ENCODE results near the gene LATS2. TPM values are rescaled to one million over a fixed set of nuclear protein-coding genes. Genes with fewer than 3 reads are reported as not detected.

Gene LATS2
- total and polyA plus RNA-seq, 3 experiments from 2014 or later, result 0.66 to 1.9 (median 1.4) TPM

DNA sequence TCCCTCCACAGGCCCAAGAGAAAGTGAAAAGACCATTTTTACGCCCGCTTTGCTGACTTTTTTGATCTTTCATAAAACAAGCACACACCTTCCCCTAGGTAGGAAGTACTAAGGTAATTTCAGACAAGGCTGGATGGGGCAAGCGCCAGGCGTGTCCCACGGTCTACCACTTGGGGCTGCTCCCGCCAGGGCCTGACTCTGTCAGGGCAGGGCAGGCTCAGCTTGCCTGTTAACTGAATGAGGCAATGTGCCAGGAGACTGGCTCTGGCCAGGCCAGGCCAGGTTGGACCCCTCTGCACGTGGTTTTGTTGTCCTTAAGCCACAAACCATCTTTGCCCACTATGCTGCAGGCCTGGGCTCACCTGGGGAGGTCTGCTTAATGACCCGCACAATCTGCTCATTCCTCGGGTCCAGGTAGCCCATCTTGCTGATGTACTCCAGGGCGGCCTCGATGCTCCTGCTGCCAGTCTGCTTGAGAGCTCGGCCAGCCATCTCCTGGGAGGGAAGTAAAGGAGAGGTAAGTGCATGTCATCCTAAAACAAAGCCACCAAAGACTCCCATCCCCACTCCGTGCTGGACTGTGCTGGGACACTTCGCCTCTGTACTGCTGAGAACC is 70.4 kb downstream of the LATS2 start:
- H3K27ac Mint-ChIP-seq, result peak overlapping the region in 1 of 8 donors; percentile 66
- Histone ChIP-seq H3K9me3 (ENCODE audit: low read length) (no peaks in the 10 kb centered on the region), H3K27ac (ENCODE audit: low read depth, low read length) (no peak overlapping the region), H3K27me3 (ENCODE audit: insufficient read depth, low read length, poor library complexity, severe bottlenecking) (no peaks in the 10 kb centered on the region), H3K36me3 (ENCODE audit: insufficient read depth, low read length) (no peaks in the 10 kb centered on the region), H3K4me1 (ENCODE audit: insufficient read depth, low read length) (no peaks in the 10 kb centered on the region), H3K4me3 (ENCODE audit: low read length) (no peak overlapping the region)
- ChIA-PET POLR2A (no interaction called here), CTCF (no interaction called here)
- H3K4me1 Mint-ChIP-seq, result peaks cover 0 to 9% (median 4%) of the 10 kb centered on the region in 3 donors
- H3K4me3 Mint-ChIP-seq, result no peak overlapping the region
- H3K27me3 Mint-ChIP-seq, result peaks cover 5 to 9% of the 10 kb centered on the region in 2 donors
- no peaks in the 10 kb centered on the region for H3K9me3 Mint-ChIP-seq
- peaks cover 0 to 5% (median 3%) of the 10 kb centered on the region in 3 donors for H3K36me3 Mint-ChIP-seq
- no peak for DNase-seq

DNA sequence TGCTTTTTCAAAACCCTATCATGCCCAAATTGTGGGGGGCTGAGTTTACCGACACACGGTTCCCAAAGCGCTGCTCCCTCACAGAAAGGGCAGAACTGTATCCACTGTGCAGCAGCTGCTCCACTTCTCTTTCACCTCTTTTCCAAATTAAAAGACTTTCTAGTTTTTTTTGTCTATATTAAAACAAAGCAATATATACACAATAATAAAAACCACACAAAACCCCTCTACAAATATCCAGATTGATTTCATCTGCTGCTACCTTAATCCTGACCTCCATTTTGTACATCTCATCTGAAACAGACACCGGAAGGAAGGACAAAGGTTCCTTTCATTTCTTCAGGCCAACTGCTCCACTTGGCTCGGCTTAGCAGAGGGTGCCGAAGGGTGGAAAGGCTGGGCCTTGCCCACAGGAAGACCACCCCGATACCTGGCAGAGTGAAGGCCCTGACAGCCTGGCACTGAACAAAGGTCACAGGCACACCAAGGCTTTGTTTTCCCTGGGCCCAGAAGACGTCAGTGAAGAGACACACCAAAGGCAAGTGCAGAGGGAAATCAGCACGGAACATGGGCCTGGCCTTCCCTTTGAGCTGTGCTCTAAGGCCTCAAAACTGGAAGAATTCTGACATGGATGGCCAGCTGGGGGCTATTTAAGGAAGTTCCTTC is 71.6 kb downstream of the LATS2 start:
- Histone ChIP-seq H3K9me3 (ENCODE audit: low read length) (no peaks in the 10 kb centered on the region), H3K4me1 (ENCODE audit: insufficient read depth, low read length) (no peaks in the 10 kb centered on the region), H3K4me3 (ENCODE audit: low read length) (no peak overlapping the region), H3K27ac (ENCODE audit: low read depth, low read length) (no peak overlapping the region), H3K27me3 (ENCODE audit: insufficient read depth, low read length, poor library complexity, severe bottlenecking) (no peaks in the 10 kb centered on the region), H3K36me3 (ENCODE audit: insufficient read depth, low read length) (no peaks in the 10 kb centered on the region)
- peaks cover 5 to 9% of the 10 kb centered on the region in 2 donors for H3K27me3 Mint-ChIP-seq
- peaks cover 0 to 5% (median 3%) of the 10 kb centered on the region in 3 donors for H3K36me3 Mint-ChIP-seq
- no peaks in the 10 kb centered on the region for H3K9me3 Mint-ChIP-seq
- H3K27ac Mint-ChIP-seq, result no peak overlapping the region
- no peak overlapping the region for H3K4me3 Mint-ChIP-seq
- H3K4me1 Mint-ChIP-seq, result peaks cover 0 to 13% (median 6%) of the 10 kb centered on the region in 3 donors
- ChIA-PET CTCF (no interaction called here), POLR2A (no interaction called here)
- DNase-seq, result no peak

DNA sequence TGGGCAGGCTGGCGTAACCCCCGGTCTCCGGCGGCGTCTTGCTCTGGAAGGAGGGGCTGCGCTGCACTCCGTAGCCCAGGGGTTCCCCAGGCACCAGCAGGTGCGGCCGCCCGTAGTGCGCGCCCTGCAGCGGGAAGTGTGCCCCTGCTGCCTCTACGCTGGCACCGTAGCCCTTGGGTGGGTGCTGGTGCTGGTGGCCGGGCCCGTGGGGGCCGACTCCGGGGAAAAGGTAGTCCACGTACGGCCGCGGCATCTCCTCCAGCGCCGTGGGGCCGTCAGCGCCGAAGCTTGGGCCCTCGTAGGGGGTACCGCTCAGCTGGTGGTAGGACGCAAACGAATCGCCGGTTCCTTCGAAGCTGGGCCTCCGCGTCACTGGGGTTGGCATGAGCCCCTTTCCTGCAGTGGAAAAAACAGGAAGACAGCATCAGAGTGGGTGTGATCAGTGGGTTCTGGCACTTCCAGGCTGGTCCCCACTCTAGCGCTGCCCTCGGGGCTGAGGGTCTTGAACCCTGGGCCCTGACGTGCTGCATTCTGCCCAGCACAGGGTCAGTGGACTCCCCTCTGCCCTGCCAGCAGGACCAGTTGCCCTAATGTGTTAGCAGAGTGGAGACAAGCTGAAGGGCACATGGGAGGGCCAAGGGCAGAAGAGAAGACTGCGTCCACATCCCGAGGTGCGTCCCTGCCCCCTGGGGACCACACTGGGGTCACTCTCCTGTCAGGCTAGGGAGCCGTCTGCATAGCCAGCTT is 72.3 kb downstream of the LATS2 start:
- Histone ChIP-seq H3K27me3 (ENCODE audit: insufficient read depth, low read length, poor library complexity, severe bottlenecking) (no peaks in the 10 kb centered on the region), H3K36me3 (ENCODE audit: insufficient read depth, low read length) (no peaks in the 10 kb centered on the region), H3K9me3 (ENCODE audit: low read length) (no peaks in the 10 kb centered on the region), H3K4me1 (ENCODE audit: insufficient read depth, low read length) (no peaks in the 10 kb centered on the region), H3K27ac (ENCODE audit: low read depth, low read length) (no peak overlapping the region), H3K4me3 (ENCODE audit: low read length) (no peak overlapping the region)
- Mint-ChIP-seq H3K4me1 (peaks cover 0 to 9% (median 6%) of the 10 kb centered on the region in 3 donors), H3K36me3 (peaks cover 0 to 5% (median 2%) of the 10 kb centered on the region in 3 donors), H3K4me3 (no peak overlapping the region), H3K27ac (no peak overlapping the region), H3K27me3 (peaks cover 5 to 9% of the 10 kb centered on the region in 2 donors), H3K9me3 (no peaks in the 10 kb centered on the region)
- DNase-seq, result no peak
- ChIA-PET POLR2A (no interaction called here), CTCF (no interaction called here)

DNA sequence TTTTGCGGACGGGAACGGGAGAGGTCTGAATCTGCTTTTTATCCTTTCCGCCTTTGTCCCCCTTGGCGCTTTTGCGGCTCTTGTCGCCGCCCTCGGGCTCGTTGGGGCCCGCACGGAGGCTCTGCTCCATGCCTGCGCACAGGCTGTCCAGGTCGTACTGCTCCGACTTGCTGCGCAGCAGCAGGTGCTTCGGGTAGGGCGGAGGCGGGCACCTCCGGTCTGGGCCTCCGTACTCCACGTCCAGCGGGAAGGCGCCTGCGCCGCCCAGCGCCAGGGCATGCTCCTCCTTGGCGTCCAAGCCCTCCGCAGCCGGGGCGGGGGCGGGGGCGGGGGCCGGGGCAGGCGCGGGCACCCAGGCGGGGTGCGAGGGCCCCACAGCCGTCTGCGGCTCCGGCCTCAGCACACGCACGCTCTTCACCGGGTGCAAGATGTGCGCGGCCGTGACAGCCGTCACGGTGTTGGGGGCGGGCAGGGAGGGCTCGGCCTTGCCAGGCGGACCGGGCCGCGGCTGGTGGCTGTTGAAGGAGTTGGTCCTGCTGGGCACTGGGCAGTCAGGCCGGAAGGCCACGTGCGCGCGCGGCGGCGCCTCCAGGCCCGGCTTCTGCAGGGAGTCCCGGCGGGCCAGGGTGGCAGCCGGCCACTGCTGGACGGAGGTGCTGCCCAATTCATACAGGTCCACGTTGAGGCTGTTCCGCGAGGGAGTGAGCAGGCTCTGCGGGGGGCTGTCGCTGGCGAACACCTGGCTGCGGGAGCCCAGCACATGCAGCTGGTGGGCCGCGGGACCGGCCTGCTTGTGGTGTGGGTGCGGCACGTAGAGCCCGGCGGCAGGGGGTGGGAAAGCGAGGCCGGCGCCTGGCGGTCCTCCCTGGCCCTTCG is 73.1 kb downstream of the LATS2 start:
- no peaks in the 10 kb centered on the region for H3K27me3 ChIP-seq (ENCODE audit: insufficient read depth, low read length, poor library complexity, severe bottlenecking)
- H3K4me3 ChIP-seq (ENCODE audit: low read length), result no peak overlapping the region
- POLR2A ChIA-PET, result no interaction called here
- peak overlapping the region in 1 of 8 donors; percentile 55 for H3K27ac Mint-ChIP-seq
- no peaks in the 10 kb centered on the region for H3K4me1 ChIP-seq (ENCODE audit: insufficient read depth, low read length)
- no peaks in the 10 kb centered on the region for H3K9me3 ChIP-seq (ENCODE audit: low read length)
- H3K27ac ChIP-seq (ENCODE audit: low read depth, low read length), result no peak overlapping the region
- peaks cover 0 to 6% (median 6%) of the 10 kb centered on the region in 3 donors for H3K4me1 Mint-ChIP-seq
- CTCF ChIA-PET, result no interaction called here
- no peak for DNase-seq
- peaks cover 5 to 9% of the 10 kb centered on the region in 2 donors for H3K27me3 Mint-ChIP-seq
- no peaks in the 10 kb centered on the region for H3K9me3 Mint-ChIP-seq
- peaks cover 0 to 5% (median 4%) of the 10 kb centered on the region in 3 donors for H3K36me3 Mint-ChIP-seq
- H3K36me3 ChIP-seq (ENCODE audit: insufficient read depth, low read length), result no peaks in the 10 kb centered on the region
- no peak overlapping the region for H3K4me3 Mint-ChIP-seq

DNA sequence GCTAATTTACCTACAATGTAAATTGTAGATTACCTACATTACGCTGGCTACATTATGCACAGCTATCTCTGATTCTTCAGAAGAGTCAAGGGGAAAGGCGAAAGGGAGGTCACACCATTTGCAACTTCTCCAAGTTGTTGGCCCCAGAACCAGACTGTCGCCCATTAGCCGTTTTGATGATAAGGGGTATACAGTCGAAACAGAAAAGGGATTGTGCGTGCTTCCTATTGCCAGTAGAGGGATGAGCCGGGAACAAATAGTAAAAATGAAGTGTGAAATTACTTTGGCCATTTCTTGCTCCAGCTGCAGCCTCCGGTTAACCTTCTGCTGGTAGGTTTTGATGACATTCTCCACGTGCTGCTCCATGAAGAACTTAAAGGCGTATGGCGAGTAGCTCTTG is 73.8 kb downstream of the LATS2 start:
- Histone ChIP-seq H3K27ac (ENCODE audit: low read depth, low read length) (no peak overlapping the region), H3K27me3 (ENCODE audit: insufficient read depth, low read length, poor library complexity, severe bottlenecking) (no peaks in the 10 kb centered on the region), H3K36me3 (ENCODE audit: insufficient read depth, low read length) (no peaks in the 10 kb centered on the region), H3K4me3 (ENCODE audit: low read length) (no peak overlapping the region), H3K4me1 (ENCODE audit: insufficient read depth, low read length) (no peaks in the 10 kb centered on the region), H3K9me3 (ENCODE audit: low read length) (no peaks in the 10 kb centered on the region)
- H3K27ac Mint-ChIP-seq, result peak overlapping the region in 2 of 8 donors; percentile 55 to 66
- H3K36me3 Mint-ChIP-seq, result peaks cover 0 to 5% (median 4%) of the 10 kb centered on the region in 3 donors
- no peak overlapping the region for H3K4me3 Mint-ChIP-seq
- H3K27me3 Mint-ChIP-seq, result peaks cover 5 to 9% of the 10 kb centered on the region in 2 donors
- ChIA-PET POLR2A (no interaction called here), CTCF (no interaction called here)
- DNase-seq, result no peak
- H3K4me1 Mint-ChIP-seq, result peaks cover 0 to 6% (median 6%) of the 10 kb centered on the region in 3 donors
- H3K9me3 Mint-ChIP-seq, result no peaks in the 10 kb centered on the region

DNA sequence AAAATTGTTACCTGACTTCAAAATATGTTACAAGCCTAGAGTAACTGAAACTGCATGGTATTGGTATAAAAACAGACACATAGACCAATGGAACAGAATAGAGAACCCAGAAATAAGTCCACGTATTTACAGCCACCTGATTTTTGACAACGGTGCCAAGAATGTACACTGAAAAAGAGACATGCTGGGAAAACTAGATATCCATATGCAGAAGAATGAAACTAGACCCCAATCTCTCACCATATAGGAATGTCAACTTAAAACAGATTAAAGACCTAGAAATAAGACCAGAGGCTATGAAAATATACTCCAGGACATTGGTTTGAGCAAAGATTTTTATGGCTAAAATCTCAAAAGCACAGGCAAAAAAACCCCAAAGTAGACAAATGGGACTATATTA is 76.5 kb downstream of the LATS2 start:
- POLR2A ChIA-PET, result no interaction called here
- peaks cover 0 to 11% of the 10 kb centered on the region in 2 donors for H3K27me3 Mint-ChIP-seq
- CTCF ChIA-PET, result no interaction called here
- no peak overlapping the region for H3K27ac Mint-ChIP-seq
- Histone ChIP-seq H3K9me3 (ENCODE audit: low read length) (no peaks in the 10 kb centered on the region), H3K4me1 (ENCODE audit: insufficient read depth, low read length) (no peaks in the 10 kb centered on the region), H3K27me3 (ENCODE audit: insufficient read depth, low read length, poor library complexity, severe bottlenecking) (no peaks in the 10 kb centered on the region), H3K36me3 (ENCODE audit: insufficient read depth, low read length) (no peaks in the 10 kb centered on the region), H3K27ac (ENCODE audit: low read depth, low read length) (no peak overlapping the region), H3K4me3 (ENCODE audit: low read length) (no peak overlapping the region)
- DNase-seq, result no peak
- H3K4me3 Mint-ChIP-seq, result no peak overlapping the region
- H3K9me3 Mint-ChIP-seq, result no peaks in the 10 kb centered on the region
- peaks cover 0 to 6% (median 6%) of the 10 kb centered on the region in 3 donors for H3K4me1 Mint-ChIP-seq
- H3K36me3 Mint-ChIP-seq, result peaks cover 0 to 5% (median 4%) of the 10 kb centered on the region in 3 donors

DNA sequence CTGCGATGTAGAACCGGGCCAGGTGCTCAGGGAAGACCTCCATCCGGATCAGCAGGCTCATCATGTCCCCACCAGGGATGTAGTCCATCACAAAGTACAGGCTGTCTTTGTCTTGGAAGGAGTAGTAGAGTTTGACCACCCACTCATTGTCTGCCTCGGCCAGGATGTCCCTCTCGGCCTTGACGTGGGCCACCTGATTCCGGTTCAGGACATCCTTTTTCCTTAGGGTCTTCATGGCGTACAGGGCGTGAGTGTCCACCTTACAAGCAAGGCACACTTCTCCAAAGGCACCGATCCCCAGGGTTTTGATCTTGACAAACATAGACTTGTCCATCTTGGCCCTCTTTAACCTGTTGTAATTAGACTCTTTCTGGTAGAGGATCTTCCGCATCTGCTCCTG is 78.0 kb downstream of the LATS2 start:
- no peak for DNase-seq
- Mint-ChIP-seq H3K4me1 (peaks cover 0 to 6% (median 6%) of the 10 kb centered on the region in 3 donors), H3K9me3 (no peaks in the 10 kb centered on the region), H3K36me3 (peaks cover 0 to 5% (median 4%) of the 10 kb centered on the region in 3 donors), H3K27ac (no peak overlapping the region), H3K27me3 (peaks cover 0 to 11% of the 10 kb centered on the region in 2 donors), H3K4me3 (no peak overlapping the region)
- ChIA-PET POLR2A (no interaction called here), CTCF (no interaction called here)
- H3K4me3 ChIP-seq (ENCODE audit: low read length), result no peak overlapping the region
- H3K9me3 ChIP-seq (ENCODE audit: low read length), result no peaks in the 10 kb centered on the region
- H3K27me3 ChIP-seq (ENCODE audit: insufficient read depth, low read length, poor library complexity, severe bottlenecking), result no peaks in the 10 kb centered on the region
- no peaks in the 10 kb centered on the region for H3K36me3 ChIP-seq (ENCODE audit: insufficient read depth, low read length)
- no peaks in the 10 kb centered on the region for H3K4me1 ChIP-seq (ENCODE audit: insufficient read depth, low read length)
- H3K27ac ChIP-seq (ENCODE audit: low read depth, low read length), result no peak overlapping the region
